Measurements from ENCODE around the gene TSKU. TPM values are rescaled to one million over a fixed set of nuclear protein-coding genes. Genes with fewer than 3 reads are reported as not detected.
"Not testable (repeated sequence)": the region's sequence is repeated elsewhere in the genome, so short reads cannot be mapped to it uniquely, and the experiment has no call there.

Gene TSKU
- total RNA-seq, 1 experiment from 2014 or later, result 99.4 TPM

- Histone ChIP-seq H3F3A (ENCODE audit: insufficient read depth, low read depth) (peaks cover 26% of the 10 kb centered on the region), H3K9me2 (ENCODE audit: insufficient read depth) (no peaks in the 10 kb centered on the region), H4K20me1 (ENCODE audit: insufficient read depth) (no peaks in the 10 kb centered on the region), H3K4me3 (no peak overlapping the region), H3K9me3 (ENCODE audit: insufficient read depth, low read depth) (peaks cover 2% of the 10 kb centered on the region; the same call in 1 of the 2 replicates), H3K27me3 (ENCODE audit: insufficient read depth, low read depth) (no peaks in the 10 kb centered on the region), H3K79me2 (ENCODE audit: low read depth) (no peaks in the 10 kb centered on the region), H3K36me3 (ENCODE audit: low read depth) (no peaks in the 10 kb centered on the region), H3K27ac (no peak overlapping the region), H2AFZ (no peak overlapping the region), H3K4me2 (no peak overlapping the region), H3K4me1 (replicated peaks; ENCODE audit: insufficient read depth) (peaks cover 27% of the 10 kb centered on the region)
- intact Hi-C loops (cut with micrococcal nuclease; ENCODE audit: unreplicated experiment), result no loop called here
- TF ChIP-seq EZH2 (IDR thresholded peaks at IDR 0.05; ENCODE audit: low read depth) (no peak), CTCF (conservative IDR thresholded peaks at IDR 0.05) (no peak)
- ChIA-PET CTCF (no interaction called here), POLR2A (ENCODE audit: unreplicated experiment) (interaction anchor here (0.6 kb wide), 1 partner anchor 443 kb away, joined by 3 read pairs; no protein-coding TSS in a partner anchor)
- no peak for DNase-seq
- BruUV-seq (replicated peaks), result no TSS peak
Observed at GRCh38 chr11:76820184-76820566, 37.0 kb downstream of the TSKU start.

- H3K79me2 ChIP-seq (ENCODE audit: low read depth); H3K27me3 ChIP-seq (ENCODE audit: insufficient read depth, low read depth); H3K9me3 ChIP-seq (ENCODE audit: insufficient read depth, low read depth); BruUV-seq (replicated peaks); intact Hi-C loops (cut with micrococcal nuclease; ENCODE audit: unreplicated experiment); H3K4me2 ChIP-seq; POLR2A ChIA-PET (ENCODE audit: unreplicated experiment); H4K20me1 ChIP-seq (ENCODE audit: insufficient read depth); H3K9me2 ChIP-seq (ENCODE audit: insufficient read depth); H2AFZ ChIP-seq; H3K4me3 ChIP-seq; DNase-seq; H3K27ac ChIP-seq; H3K36me3 ChIP-seq (ENCODE audit: low read depth); CTCF ChIA-PET: not testable (repeated sequence)
- Histone ChIP-seq H3F3A (ENCODE audit: insufficient read depth, low read depth) (peaks cover 31% of the 10 kb centered on the region), H3K4me1 (replicated peaks; ENCODE audit: insufficient read depth) (peaks cover 38% of the 10 kb centered on the region)
Observed at GRCh38 chr11:76821396-76821795, 38.2 kb downstream of the TSKU start.

GRCh38 chr11:76822406-76822805 is 39.2 kb downstream of the TSKU start:
- H2AFZ ChIP-seq, result no peak overlapping the region
- no TSS peak for BruUV-seq (replicated peaks)
- H3K27ac ChIP-seq, result peak overlapping the region; percentile 31; the same call in 1 of the 2 replicates
- H3K4me3 ChIP-seq, result no peak overlapping the region
- H3K9me3 ChIP-seq (ENCODE audit: insufficient read depth, low read depth), result no peaks in the 10 kb centered on the region
- ChIA-PET CTCF (interaction anchor here (0.6 to 0.7 kb wide), 2 partner anchors 13 to 39 kb away, joined by 3 to 5 read pairs; no protein-coding TSS in a partner anchor), POLR2A (ENCODE audit: unreplicated experiment) (no interaction called here)
- H3K4me1 ChIP-seq (replicated peaks; ENCODE audit: insufficient read depth), result peaks cover 38% of the 10 kb centered on the region
- no peak overlapping the region for H3K4me2 ChIP-seq
- no peaks in the 10 kb centered on the region for H4K20me1 ChIP-seq (ENCODE audit: insufficient read depth)
- no peak for DNase-seq
- no peaks in the 10 kb centered on the region for H3K79me2 ChIP-seq (ENCODE audit: low read depth)
- TF ChIP-seq CTCF (conservative IDR thresholded peaks at IDR 0.05) (no peak), EZH2 (IDR thresholded peaks at IDR 0.05; ENCODE audit: low read depth) (no peak)
- H3F3A ChIP-seq (ENCODE audit: insufficient read depth, low read depth), result peaks cover 31% of the 10 kb centered on the region
- intact Hi-C loops (cut with micrococcal nuclease; ENCODE audit: unreplicated experiment), result no loop called here
- no peaks in the 10 kb centered on the region for H3K9me2 ChIP-seq (ENCODE audit: insufficient read depth)
- H3K36me3 ChIP-seq (ENCODE audit: low read depth), result no peaks in the 10 kb centered on the region
- no peaks in the 10 kb centered on the region for H3K27me3 ChIP-seq (ENCODE audit: insufficient read depth, low read depth)

GRCh38 chr11:76823481-76824028 is 40.4 kb downstream of the TSKU start:
- no peaks in the 10 kb centered on the region for H3K27me3 ChIP-seq (ENCODE audit: insufficient read depth, low read depth)
- intact Hi-C loops (cut with micrococcal nuclease; ENCODE audit: unreplicated experiment), result no loop called here
- POLR2A ChIA-PET (ENCODE audit: unreplicated experiment), result interaction anchor here (0.8 kb wide), 1 partner anchor 63 kb away, joined by 4 read pairs; no protein-coding TSS in a partner anchor

More at GRCh38 chr11:76823481-76824028, 40.4 kb downstream of the TSKU start:
- TF ChIP-seq CTCF (conservative IDR thresholded peaks at IDR 0.05), result no peak
- no peak for TF ChIP-seq EZH2 (IDR thresholded peaks at IDR 0.05; ENCODE audit: low read depth)
- Histone ChIP-seq H3K9me3 (ENCODE audit: insufficient read depth, low read depth) (no peaks in the 10 kb centered on the region), H3K4me2 (peak overlapping the region; percentile 71), H3K27ac (peak overlapping the region; percentile 81), H3K79me2 (ENCODE audit: low read depth) (no peaks in the 10 kb centered on the region), H3K4me1 (replicated peaks; ENCODE audit: insufficient read depth) (peaks cover 38% of the 10 kb centered on the region), H3K9me2 (ENCODE audit: insufficient read depth) (no peaks in the 10 kb centered on the region), H3K36me3 (ENCODE audit: low read depth) (no peaks in the 10 kb centered on the region), H3F3A (ENCODE audit: insufficient read depth, low read depth) (peaks cover 31% of the 10 kb centered on the region), H4K20me1 (ENCODE audit: insufficient read depth) (no peaks in the 10 kb centered on the region), H3K4me3 (peak overlapping the region; percentile 29; the same call in 1 of the 2 replicates), H2AFZ (no peak overlapping the region)
- DNase-seq, result peak; percentile 57 to 91
- no TSS peak for BruUV-seq (replicated peaks)
- CTCF ChIA-PET, result interaction anchor here (0.5 kb wide), 1 partner anchor 97 kb away, joined by 5 read pairs; no protein-coding TSS in a partner anchor
